NCI-H524 (cell line): Measurements from ENCODE around the gene MLN.

Experiments
- DNase-seq, 2 experiments: peaks; one replicate each; lab custom pipeline; 2025; lab: John Stamatoyannopoulos, UW

MLN gene

GRCh38 chr6:33752646-33753015, 51.2 kb downstream of the MLN start:
- no peak for DNase-seq

DNA sequence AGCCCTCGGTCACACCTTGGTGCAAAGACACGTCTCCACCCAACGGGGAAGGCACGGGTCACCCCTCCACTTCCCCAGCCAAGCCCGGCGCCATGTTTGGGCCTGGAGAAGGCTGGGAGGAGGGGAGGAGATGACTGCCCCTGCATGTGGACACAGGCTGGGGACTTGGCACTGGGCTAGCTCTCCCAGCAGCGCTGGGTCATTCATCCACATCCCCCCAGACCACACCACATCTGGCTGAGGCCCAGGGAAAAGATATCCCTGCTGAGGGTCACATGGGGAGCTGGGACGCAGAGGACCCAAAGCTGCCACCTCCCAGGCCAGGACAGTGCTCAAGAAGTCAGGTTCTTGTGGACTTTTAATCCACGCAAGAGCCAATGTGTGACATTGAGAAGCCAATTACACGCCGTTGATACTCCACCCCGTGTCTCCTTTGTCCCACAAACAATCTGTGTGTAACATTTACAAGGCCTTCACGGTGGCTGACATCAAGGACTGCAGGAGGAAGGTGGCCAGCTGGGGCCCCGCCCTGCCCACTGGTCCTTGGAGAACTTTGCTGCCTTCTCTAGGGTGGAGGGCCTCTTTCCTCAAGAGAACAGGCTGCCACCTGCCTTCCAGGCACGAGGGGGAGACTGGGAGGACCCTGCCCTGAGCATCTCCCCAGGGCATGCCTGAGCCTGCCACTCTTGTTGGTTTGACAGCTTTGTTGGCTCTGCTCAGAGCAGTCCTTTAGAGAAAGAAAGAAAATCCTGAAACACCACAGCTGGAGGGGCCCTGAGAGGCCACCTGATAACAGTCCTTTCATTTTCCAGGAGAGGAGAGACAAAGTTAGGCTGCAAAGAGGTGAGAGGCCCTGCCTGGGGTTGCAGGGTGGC, 51.8 kb downstream of the MLN start:
- DNase-seq: peak; percentile 94 to 98

DNA sequence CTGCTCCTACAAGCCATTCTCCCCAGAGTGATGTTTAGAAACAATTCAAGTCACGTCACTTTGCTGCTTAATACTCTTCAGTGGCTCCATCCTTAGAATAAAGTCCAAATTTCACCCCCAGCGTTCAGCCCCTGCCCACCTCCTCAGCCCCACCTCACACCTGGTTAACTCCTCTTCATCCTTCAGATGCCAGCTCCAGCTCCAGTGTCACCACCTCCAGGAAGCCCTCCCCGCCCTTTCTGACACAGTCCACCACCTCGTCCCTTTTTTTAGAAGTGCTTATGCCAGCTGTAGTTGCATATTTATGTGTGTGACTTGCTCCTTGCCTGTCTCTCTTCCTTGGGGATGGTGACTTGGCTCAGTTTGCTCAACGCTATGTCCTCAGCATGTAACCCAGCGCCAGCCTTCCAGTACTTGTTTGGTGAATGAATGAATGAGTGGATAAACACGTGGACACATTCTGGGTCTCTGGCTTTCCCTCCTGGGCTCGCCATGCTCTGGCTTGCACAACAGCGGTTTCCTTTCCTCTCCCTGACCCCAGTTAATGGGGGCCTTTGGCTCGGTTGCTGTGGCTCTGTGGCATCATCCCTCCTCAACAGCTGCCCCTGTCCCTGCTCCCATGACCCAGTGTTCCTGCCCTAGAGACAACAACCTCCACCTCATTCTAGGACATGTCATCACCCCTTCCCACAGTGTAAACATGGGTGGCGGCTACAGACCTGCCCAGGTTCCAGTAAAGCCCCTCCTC, 53.4 kb downstream of the MLN start:
- no peak for DNase-seq

- DNase-seq: peak in 1 of 2 experiments; percentile 82
Measured at GRCh38 chr6:33749401-33749800, 54.4 kb downstream of the MLN start.

GRCh38 chr6:33748841-33749240, 55.0 kb downstream of the MLN start:
- DNase-seq: peak in 1 of 2 experiments; percentile 81

DNA sequence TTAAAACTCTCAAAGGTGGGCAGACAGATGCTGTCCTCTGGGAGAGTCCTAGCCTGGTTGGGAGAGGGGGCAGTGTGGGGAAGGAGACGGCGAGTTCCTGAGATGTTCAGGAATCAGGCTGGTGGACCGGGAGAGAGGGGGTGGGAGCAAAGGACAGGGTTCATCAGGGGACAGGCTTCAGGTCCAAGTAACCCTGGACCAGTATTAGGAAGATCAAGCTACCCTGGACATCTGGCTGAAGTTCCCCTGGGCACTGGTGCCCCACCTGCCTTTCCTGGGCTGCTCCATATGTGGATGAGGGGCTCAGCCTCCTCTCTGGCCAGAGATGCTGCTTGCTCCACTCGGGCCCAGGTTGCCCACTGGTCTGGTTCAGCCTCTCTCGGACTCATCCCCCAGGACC, 56.0 kb downstream of the MLN start:
- DNase-seq: peak in 1 of 2 experiments; percentile 46

- peak in 1 of 2 experiments; percentile 28 for DNase-seq
Measured at GRCh38 chr6:33746651-33747100, 57.1 kb downstream of the MLN start, which contains the start of gene IP6K3. Gene IP6K3 (minus strand): TSS chr6:33746905. CDS start chr6:33735476, 11,429 bp downstream.

DNA sequence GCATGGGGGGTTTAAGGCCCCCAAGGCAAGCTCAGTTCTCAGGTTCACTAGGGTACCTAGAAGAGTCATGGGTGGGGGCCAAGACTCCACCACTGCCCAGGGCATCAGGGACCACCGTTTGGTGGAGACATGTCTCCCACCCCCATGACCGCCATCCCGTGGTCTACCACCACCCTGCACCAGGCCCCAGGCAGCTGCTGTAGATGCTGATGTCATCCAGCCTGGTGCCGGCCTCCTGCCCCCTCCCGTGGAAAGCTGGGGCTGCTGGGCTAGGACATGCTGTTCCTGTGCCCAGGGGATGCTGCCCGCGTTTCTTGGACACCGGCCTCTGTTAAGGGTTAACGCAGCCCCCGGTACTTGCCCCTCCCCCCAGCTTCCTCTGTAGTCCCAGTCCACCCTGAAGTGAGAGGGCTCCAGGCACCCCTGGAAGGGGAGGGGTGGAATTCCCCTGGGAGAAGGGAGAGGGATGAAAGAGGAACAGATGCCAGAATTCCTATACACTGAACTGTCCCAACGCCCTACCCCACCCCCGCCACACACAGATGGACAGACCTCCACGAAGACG, 57.7 kb downstream of the MLN start:
- peak; percentile 39 to 78 for DNase-seq

GRCh38 chr6:33745548-33745947, 58.3 kb downstream of the MLN start:
- DNase-seq: no peak

DNA sequence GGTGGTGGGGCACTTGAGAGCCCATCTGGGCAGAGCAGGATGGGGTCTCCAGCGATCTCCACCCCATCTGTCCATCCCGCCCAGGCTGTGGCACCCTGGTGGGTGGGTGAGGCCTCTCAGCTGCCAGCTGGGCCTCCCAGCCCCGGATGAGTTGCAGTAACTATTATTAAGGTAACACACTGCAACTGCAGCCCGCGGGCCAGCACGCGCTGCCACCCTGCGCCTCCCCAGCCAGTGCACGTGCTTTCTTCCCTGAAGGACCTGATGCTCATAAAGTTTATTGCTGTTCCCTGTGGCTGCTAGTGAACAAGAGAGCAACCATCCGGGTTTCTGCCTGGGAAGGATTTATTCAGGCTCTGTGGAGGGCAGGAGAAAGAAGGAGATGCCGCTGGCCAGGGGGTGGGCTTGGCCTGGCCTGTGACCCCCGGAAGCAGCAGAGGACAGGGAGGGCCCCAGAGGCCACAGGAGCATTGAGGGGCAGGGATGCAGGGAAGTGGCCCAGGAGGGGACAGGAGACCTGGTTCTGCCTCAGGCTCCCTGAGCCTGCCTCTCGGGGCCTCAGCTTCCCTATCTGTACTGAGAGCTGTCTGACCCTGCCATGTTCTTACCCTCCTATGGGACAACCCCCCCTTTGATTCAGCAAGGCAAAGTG, 58.8 kb downstream of the MLN start:
- DNase-seq: peak; percentile 97
